GM21515 (cell line): ENCODE results near the gene CRACR2B.

Experiments used
- ATAC-seq: cut with Tn5 transposase; IDR thresholded peaks from one replicate; pipeline ENCODE4 v1.9.1; 2021; ENCODE audit not compliant: unreplicated experiment

Gene CRACR2B

DNA sequence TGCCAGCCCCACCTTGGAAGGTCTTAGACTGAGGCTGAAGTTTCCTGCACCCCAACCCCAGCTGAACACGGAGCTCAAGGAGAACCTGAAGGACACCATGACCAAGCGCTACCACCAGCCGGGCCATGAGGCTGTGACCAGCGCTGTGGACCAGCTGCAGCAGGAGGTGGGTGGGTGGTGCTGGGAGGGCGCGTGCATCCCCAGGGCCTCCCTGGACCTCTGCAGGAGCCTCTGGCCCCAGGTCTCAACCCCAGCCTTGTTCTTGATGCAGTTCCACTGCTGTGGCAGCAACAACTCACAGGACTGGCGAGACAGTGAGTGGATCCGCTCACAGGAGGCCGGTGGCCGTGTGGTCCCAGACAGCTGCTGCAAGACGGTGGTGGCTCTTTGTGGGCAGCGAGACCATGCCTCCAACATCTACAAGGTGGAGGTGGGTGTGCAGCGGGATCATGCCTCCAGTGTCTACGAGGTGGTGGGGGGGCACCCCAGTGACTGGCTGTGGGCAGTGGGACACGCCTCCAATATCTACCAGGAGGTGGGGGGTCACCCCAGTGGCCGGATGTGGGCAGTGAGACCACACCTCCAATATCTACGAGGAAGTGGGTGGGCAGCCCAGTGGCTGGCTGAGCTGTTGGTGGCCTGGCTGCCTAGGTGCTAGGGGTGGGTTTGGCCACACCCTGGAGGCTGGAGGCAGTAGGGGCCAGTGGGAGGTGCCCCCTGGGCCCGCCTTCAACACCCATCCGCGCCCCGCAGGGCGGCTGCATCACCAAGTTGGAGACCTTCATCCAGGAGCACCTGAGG is 9.7 kb downstream of the CRACR2B start:
- ATAC-seq, result no peak

DNA sequence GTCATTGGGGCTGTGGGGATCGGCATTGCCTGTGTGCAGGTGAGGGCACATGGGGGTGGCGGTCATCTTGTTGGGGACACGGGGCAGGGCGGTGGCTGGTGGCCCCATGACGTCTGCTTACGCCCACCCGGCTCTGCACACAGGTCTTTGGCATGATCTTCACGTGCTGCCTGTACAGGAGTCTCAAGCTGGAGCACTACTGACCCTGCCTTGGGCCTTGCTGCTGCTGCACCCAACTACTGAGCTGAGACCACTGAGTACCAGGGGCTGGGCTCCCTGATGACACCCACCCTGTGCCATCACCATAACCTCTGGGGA is 10.2 kb downstream of the CRACR2B start:
- no peak for ATAC-seq

DNA sequence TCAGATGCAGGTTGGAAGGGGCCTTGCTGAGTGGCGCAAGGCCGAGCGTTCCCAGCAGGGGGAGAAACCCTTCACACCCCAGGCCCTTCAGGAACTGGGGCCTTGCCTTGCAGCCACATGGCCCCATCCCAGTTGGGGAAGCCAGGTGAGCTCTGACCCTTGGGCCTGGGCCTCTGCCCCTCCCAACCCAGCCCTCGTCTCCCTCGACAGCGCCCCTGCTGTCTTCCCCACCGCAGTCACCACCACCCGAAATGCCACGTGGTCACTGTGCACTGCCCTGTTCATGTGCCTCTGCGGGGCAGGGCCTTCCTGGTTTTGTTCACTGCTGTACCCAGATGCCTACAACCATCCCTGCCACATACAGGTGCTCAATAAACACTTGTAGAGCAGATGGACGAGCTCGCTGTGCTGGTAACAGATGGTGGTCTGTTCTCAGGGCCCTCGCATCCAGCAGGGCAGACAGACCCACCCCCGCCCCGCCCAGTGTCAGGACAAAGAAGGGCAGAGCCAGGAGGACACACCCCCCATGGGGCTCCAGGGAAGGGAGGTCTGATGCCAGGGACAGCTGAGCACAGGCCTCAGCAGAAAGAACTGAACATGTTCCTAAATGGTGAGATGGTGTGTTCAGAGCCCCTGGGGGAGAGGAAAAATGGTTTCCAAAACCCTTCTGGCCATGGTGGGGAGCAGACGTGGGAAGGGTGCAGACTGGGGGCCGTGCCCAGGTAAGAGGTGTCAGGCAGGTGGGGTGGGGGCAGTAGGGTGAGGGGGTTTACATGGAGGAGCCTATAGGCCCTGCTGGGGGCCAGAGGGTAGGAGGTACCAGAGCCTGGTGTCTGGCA is 10.9 kb downstream of the CRACR2B start:
- ATAC-seq, result no peak

DNA sequence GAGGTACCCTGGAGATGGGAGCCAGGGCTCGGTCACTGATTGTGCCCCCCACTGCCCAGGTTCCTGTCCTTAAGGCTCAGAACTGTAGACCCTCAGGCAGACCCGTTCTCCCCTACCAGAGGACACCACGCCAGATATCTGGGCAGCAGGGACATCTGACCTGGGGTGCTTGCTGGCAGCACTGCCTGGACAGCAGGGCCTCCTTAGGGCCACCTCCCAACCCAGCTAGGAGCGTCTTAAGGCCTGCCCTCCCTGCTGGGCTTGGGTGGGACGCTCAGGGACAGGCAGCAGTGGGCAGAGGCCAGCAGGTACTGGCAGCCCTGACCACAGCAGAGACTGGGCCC is 11.5 kb downstream of the CRACR2B start:
- no peak for ATAC-seq

DNA sequence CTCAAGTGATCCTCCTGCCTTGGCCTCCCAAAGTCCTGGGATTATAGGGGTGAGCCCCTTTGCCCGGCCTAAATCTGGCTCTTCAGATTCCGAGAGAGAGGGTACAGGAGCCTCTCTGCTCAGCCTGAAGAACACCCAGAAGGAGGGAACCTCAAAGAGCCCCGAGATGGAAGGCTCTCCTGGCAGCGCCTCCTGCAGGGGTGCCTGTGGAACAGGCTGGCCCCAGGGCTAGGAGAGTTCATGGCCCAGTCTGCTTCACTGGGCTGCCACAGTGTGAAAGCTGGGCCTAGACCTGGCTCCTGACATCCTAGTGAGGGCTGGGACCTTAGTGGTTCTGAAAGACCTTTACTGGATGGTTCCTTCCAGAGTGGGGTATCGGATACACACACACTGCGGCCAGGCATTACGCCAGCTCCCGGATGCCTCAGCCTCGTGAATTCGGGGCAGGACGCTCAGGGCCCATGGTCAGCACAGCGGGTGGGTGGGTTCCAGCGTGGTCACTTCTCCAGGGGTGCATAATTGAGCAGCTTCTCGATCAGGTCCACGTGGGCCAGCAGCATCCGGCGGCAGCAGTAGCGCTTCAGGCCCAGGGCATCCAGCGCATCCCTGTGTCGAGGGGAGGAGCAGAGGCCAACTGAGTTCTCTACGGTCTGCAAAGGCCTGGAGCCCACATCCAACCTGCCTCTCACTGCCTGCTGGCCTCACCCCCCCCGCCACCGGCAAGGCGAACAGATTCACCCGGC is 12.3 kb downstream of the CRACR2B start:
- ATAC-seq, result no peak

DNA sequence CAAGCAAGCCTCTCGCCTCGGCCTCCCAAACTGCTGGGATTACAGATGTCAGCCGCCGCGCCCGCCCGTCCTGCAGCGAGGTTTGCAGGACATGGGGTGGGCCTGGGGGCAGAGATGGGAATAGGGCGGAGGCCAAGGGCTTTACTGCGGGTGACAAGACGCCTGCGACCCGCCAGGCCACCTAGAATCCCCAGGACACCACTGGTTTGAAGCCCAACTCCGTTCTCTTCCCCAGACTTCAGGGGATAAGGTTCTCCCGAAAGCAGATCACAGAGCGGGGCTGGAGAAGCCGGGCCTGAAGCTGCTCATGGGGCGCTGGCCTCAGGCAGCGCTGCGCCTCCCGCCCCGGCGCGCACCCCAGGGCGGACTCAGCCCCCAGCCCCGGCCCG is 14.3 kb downstream of the CRACR2B start:
- ATAC-seq, result peak; percentile 5

DNA sequence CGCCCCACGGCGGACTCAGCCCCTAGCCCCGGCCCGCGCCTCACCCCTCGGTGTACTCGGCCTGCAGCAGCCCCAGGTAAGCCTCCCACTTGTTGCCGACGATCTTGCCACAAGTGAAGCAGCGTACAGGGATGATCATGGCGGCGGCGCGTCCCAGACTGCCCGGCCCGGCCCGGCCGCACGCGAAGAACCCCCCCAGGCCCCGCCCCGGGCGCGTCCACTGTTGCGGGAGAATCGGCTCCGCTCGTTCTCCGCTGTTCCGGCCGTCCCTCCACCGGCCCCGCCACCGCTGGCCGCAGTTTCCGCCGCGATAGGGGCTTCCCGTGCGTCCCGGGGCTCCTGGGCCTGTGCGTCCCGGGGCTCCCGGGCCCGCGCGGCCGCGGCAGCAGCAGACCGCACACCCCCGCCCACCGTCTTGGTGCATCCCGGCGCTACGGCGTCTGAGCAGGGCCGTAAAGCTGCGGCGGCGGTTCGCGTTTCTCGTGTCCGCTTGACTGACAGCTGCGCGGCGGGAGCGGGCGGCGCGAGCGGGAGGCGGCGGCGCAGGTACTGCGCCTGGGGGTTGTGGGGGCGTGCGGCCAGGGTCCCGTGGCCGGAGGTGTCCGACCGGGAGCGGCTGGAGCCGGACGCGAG is 14.8 kb downstream of the CRACR2B start, which contains the start of the genes POLR2L and TSPAN4:
Gene POLR2L, minus strand, starts transcription at position 160 of the 633 bp plus-strand sequence. Its CDS starts 21 bp downstream, at position 139.
Gene TSPAN4, plus strand, starts transcription at position 483 of the 633 bp plus-strand sequence. CDS start 7,453 bp downstream, outside the sequence.
- peak; percentile 59 for ATAC-seq

DNA sequence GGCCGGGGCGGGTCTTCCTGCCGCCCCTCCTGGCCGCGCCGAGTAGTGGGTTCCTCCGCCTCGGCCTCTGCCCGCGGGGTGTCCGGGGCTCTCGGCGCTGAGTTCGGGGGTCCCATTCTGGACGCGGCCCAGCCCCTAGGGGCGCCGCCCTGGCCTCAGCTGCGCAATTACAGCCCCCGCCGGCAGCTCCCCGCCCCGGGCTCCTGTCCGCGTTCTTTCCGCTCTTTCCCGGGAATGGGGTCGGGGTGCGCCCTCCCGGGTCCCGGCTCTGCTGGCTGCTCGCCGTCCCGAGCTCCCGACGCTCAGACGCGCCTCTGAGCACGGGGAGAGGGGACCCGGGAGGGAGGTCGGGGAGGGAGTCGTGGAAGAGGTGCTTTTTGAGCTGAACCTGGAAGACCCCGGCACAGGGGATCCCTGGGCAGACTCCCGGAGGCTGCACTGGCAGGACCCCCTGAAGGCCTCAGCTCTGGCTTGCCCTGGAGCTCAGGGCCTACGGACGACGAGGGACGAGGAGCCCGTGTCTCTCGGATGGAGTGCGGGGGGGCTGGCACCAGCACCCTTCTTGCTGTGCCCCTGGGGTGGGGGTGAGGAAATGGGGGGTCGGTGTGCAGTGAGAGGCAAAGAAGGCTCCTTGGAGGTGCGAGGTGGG is 15.5 kb downstream of the CRACR2B start:
- ATAC-seq, result peak; percentile 9

DNA sequence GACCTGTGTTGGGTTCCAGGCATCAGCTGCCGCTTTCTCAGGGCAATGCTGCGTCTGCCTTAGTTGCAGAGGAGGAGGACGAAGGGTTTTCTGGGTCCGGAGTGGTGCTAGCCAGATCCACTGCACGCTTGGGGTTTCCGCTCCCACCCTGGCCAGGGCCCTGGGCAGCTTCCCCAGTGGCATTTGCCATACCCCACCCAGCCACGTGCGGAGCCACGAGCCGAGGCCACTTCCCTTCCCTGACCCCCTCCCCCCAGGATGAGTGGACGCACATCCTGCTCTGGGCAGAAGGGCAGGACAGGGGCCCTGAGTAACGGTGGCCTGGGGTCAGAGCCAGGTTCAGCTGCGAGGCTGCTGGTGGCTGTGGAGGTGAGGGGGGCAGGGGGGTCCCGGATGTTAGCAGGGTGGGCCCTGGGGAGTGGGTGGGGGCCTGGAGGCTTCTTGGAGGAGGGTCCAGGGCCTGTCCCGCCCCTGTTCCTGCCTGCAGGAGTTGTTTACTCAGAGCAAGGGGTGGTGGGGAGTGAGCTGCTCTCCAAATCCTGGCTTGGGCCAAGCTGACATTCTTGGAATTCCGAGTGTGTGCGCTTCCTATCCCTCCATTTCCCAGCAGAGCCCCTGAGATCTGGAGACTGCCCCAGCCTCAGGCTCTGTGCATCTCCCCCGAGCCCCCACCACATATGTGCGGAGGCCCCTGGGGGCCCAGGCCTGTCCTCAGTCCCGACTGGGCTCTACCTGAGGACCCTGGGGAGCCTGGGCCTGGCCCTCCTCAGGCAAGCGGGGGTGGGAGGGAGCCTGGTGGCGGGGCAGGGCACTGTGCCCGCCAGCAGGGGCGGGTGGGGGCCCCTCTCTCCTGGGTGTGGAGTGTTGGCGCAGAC is 16.3 kb downstream of the CRACR2B start:
- ATAC-seq, result no peak

DNA sequence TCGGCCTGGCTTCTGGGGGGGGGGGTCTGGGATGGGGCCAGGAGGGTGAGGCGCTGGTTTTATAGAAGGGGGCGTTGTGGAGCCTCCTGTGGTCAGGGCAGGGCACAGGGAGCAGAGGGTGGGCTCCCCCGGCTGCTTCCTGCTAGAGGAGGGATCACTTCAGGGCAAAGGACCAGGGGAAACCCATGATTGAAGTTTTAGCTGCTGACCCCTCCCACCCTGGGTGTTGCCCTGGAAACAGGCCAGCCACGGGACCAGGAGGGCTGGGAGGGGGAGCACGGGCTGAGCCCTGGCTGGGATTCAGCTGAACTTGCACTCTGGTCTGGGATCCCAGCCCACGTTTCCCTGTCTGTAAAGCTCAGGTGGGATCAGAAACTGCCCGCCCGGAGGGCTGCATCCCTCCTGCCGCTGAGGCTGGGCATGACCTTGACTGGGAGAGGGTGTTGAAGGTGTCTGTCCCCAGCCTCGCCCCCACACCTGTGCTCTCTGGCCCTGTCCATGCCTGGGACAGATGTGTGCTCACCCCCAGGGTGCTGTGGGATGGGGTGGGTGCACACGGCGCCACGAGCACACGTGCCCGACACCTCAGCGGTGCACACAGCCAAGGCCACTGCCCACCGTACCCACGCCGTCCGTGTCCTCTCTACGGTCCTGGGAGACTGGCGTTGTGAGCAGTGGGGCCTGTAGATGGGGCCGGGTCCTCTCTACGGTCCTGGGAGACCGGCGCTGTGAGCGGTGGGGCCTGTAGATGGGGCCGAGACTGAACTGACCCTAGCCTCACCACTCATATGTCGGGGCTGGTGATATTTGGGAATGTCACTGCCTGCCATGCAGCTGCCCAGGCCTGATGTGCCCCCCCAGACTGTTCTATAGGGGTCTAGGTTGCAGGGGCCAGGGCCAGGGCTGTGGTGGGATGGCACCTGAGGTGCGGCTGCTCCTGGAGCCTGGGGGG is 17.2 kb downstream of the CRACR2B start:
- ATAC-seq, result no peak

DNA sequence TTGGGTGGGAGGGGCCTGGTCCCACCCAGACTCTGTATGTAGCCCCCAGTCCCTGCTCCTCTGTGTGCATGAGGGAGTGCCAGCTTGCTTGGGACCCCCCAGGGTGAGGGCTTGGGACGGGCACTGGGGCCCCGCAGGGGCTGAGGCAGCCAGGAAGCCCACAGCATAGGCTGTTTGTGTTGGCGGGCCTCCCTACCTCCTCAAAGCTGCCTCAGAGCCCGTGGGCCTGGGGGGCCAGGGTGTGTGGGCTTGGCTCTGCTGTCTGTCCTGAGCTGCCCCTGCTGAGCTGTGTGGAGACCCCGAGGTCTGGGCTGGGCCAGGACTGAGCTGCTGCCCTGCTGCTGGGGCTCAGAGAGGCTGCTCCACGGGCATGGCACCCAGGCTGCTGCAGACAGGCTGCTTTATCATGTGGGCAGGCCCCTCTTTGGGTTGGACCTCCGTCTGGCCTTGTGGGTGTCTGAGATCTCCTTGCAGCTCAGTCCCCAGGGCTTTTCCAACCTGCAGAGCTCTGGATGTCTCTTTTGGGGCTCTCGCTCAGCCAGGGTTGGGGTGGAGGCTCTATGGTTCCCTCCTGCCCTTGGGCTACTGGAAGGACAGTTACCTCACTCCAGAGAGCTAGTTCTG is 18.3 kb downstream of the CRACR2B start:
- ATAC-seq, result no peak

DNA sequence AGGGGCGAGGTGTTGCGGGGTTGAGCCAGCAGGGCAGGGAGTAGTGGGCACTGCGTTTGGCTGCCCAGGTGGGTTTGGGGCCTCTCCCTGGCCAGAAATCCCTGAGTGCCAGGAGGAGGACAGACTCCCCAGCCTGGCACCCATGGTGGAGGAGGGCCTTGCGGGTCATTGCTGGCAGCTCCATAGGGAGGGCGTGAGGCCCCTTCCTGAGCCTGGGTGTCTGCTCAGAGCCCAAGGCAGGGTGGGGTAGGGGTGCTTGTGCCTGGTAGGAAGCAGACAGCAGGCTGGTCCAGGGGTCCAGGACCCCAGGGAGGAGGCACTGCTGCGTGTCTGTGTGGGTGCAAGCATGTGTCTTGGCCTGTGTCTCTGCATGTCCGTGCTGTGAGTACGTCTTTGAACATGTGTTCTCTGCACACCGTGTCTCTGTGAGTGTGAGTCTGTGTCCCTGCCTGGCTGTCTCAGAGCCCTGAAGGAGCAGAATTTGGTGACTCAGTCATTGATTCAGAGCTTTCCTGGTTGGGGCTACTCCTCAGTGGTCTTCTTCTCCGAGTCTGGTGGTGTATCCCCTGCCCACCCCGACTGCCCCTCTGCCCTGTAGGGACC is 18.9 kb downstream of the CRACR2B start:
- ATAC-seq, result no peak

DNA sequence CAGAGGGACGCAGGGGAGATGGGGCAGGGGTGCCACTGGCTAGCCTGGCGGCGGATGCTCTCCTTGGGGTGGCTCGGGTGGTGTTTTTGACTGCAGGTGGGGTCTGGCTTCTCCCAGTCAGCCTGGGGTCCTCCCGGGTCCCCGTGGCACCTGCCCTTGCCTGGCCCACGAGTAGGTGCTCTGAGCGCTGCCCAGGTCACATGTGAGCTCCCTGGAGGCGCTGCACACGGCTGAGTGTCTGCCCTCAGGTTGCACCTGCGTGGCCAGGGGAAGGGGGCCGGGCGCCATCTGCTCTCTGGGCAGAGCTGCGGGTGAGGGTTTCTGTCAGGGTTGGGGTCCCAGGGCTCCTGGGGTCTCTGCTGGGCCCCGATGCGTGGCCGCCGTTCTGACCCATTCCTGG is 20.2 kb downstream of the CRACR2B start:
- ATAC-seq, result no peak

DNA sequence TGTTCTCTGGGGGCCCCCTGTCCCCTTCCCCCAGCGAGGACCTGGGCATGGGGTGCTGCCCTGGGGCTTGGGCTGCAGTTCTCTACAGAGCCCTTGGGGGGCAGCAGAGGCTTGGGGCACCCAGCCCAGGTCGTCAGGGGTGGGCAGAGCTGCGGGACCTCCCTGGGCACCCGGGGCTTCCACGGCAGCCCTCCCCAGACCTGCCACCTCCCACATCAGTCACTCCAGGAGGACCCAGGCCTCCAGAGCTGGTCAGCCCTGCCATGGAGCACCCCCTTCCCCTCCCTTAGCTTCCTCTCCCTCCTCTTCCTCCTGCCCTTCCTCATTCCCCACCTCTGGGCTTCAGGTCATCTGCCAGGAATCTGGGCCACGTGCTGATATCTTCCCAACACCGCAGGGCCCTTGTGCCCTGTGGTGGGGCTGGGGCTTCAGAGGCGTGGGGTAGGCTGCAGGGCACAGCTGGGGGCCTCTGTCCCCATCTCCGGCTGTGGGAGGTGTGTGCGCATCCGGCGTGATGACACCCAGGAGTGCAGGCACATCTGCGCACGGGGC is 20.7 kb downstream of the CRACR2B start:
- no peak for ATAC-seq

DNA sequence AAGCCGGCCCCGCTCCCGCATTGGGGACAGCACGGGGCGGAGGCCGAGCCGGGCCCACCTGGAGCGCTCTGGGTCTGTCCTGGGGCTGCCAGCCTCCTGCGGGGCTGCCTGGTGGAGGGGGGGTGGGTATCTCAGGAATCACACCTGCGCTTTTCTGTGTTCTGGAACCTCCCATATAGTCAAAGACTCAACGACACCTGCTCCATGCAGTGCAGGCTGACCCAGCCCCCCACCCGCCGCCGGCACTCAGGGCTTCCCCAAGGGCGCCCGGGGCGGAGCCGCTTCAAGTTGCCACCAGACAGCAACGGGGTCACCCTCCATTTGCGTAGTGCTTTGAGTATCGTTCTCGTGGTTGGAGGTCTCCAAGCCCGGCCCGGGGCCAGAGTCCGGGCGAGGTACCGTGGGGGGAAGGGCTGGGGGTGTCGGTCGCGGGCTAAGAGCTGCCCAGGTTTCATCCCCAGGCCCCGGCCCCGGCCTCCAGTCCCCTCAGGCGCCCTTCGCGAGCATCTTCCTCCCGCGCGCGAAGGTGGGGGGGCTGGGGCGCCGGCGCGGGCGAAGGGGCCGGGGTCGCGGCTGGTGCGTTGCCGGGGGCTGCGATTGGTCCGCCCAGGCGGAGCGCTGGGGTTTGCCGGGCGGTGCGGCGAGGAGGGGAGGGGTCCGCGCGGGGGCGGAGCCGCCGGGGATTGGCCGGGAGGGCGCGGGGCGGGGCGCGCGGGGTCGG is 21.5 kb downstream of the CRACR2B start:
- ATAC-seq, result no peak

DNA sequence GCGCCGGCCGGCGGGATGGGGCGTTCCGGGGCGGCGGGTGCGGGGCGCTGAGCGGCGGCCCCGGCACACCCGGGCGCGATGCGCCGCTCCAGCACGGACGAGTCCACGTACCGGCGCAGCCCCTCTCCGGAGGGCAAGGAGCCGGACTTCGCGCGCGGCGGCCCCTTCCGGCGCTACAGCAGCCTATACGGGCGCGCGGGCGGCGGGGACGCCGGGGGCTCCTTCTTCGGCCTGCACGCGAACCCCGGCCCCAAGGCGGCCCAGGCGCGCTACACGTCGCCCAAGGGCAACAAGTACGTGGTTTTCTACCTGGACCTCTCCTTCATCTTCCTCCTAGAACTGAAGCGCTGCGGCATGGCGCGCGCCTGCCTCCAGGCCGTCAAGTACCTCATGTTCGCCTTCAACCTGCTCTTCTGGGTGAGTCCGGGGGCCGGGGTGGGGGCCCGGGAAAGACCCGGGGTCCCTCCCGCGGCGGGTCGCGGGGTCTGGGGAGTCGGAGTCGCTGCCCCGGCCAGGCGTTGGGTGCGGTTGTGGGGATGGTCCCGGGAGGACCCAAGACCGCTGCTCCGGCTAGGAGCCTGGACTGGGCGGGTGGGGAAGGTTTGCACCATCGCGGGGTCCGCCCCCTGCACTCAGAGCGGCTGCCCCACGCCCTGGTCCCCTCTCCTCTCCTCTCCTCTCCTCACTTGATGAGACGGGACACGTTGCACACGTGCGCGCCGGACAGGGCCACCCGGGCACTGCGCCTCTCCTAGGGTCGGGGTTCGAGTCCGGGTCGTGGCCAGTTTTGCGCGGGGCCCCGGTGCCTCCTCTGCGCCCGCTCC is 22.4 kb downstream of the CRACR2B start:
- no peak for ATAC-seq
